Stimulated activated CD4-positive, alpha-beta T cell treated with anti-CD3 and anti-CD28 coated beads, Interleukin-15, amount 100 ng/mL, for 48 hours (primary cell): ENCODE data around the gene MYO1H.

Source experiments
- DNase-seq, 2 donors: peaks; one replicate each; pipeline ENCODE4 v3.0.0-alpha.2; 2020; ENCODE audit warnings: low read depth in 2 of 2

Gene MYO1H

GRCh38 chr12:109493090-109493489 is 145.4 kb downstream of the MYO1H start:
- DNase-seq: no peak

DNA sequence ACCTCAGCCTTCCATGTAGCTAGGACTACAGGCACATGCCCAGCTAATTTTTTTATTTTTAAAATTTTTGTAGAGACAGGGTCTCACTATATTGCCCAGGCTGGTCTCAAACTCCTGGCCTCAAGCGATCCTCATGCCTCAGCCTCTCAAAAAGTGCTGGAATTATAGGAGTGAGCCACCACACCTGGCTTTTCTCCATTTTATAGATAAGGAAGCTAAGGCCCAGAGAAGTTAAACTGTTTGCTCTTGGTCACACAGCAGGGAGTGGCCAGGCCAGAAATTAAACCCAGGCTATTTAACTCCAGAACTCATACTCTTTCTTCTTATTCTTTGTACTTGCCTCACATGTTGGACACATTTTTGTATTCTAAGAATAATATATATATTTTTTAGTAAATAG is 146.2 kb downstream of the MYO1H start:
- no peak for DNase-seq

GRCh38 chr12:109494348-109494881 is 146.7 kb downstream of the MYO1H start:
- DNase-seq: no peak

- no peak for DNase-seq
Observed at GRCh38 chr12:109495012-109495411, 147.3 kb downstream of the MYO1H start.

DNA sequence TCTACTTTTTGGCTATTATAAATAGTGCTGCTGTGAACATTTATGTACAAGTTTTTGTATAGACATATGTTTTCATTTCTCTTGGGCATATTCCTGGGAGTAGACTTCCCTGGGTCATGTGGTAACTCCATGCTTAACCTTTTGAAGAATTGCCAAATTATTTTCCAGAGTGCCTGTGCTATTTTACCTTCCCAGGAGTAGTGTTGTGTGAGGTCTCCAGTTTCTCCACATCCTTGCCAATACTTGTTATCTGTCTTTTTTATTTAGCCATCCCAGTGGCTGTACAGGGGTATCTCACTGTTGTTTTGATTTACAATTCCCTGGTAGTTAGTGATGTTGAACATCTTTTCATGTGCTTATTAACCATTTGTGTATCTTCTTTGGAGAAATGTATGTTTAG is 148.6 kb downstream of the MYO1H start:
- DNase-seq: no peak

DNA sequence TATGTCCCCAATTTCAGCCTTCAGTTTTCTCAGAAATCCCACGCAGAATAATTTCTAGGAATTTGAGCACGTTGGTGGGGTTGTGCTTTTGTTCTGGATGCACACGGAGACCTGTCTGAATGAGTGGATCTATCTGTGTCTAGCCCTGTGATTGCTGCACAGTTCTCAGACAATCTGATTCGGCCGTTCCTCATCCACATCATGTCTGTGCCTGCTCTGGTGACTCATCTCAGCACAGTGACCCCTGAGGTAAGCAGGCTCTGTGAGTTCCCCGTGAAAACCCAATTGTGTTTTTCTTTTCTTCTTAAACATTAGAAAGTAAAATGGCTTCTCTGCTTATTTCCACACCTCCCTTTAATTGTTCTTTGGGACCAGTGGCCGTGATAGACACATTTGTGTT is 150.0 kb downstream of the MYO1H start:
- DNase-seq: no peak
